Skin of body (tissue), 2 donors: ENCODE measurements around the gene KCNK4. TPM values are rescaled to one million over a fixed set of nuclear protein-coding genes. Genes with fewer than 3 reads are reported as not detected.
A peak's percentile ranks its signal among the peaks of the same experiment; 100 is the strongest.

Experiments used
- DNase-seq: peaks from one replicate; lab custom pipeline; 2025; lab: John Stamatoyannopoulos, UW
- total RNA-seq: library from RNA; depleted of rRNA; stranded (reverse); fragments of >200 nt; gene quantifications from one replicate; pipeline ENCODE4 v1.2.3, GENCODE V29; 2014

KCNK4 gene
- total RNA-seq, 1 donor from 2014 or later, result not detected

- DNase-seq, result no peak
Measured at GRCh38 chr11:64289002-64289564, 2.0 kb upstream of the KCNK4 start.

GRCh38 chr11:64290352-64291261 is 495 bp upstream of the KCNK4 start:
- no peak for DNase-seq

GRCh38 chr11:64291752-64292459 is 804 bp downstream of the KCNK4 start:
- no peak for DNase-seq

GRCh38 chr11:64292460-64293254 is 1.6 kb downstream of the KCNK4 start:
- DNase-seq, result no peak

- no peak for DNase-seq
Measured at GRCh38 chr11:64294774-64295173, 3.7 kb downstream of the KCNK4 start.

GRCh38 chr11:64295760-64296159 is 4.7 kb downstream of the KCNK4 start:
- DNase-seq, result no peak

- peak; percentile 22 for DNase-seq
Measured at GRCh38 chr11:64296236-64296635, 5.1 kb downstream of the KCNK4 start.

GRCh38 chr11:64296830-64297698 is 6.0 kb downstream of the KCNK4 start:
- no peak for DNase-seq

GRCh38 chr11:64297699-64298358 is 6.7 kb downstream of the KCNK4 start:
- DNase-seq, result no peak

- DNase-seq, result no peak
Measured at GRCh38 chr11:64298966-64299846, 8.1 kb downstream of the KCNK4 start.

- no peak for DNase-seq
Measured at GRCh38 chr11:64299847-64300648, 8.9 kb downstream of the KCNK4 start, which contains the start of gene CATSPERZ. TSS of gene CATSPERZ (plus strand) at chr11:64300358. CDS start at chr11:64300411, 53 bp downstream.

GRCh38 chr11:64303109-64304031 is 12.3 kb downstream of the KCNK4 start:
- DNase-seq, result no peak

- DNase-seq, result no peak
Measured at GRCh38 chr11:64304032-64304315, 12.9 kb downstream of the KCNK4 start.

- DNase-seq, result peak; percentile 75
Measured at GRCh38 chr11:64304316-64305072, 13.4 kb downstream of the KCNK4 start.

GRCh38 chr11:64305075-64305690 is 14.1 kb downstream of the KCNK4 start, which contains the start of gene ESRRA:
TSS of gene ESRRA (plus strand) at chr11:64305524. CDS start at chr11:64307180, 1,656 bp downstream.
- DNase-seq, result peak; percentile 98
